Tibial nerve (tissue), 4 donors: ENCODE measurements around the gene USP44. TPM values are rescaled to one million over a fixed set of nuclear protein-coding genes. Genes with fewer than 3 reads are reported as not detected.
A peak's percentile ranks its signal among the peaks of the same experiment; 100 is the strongest.

Source experiments
- DNase-seq, 2 donors: peaks; one replicate each; pipeline ENCODE4 v3.0.0-alpha.2; 2019; ENCODE audit warnings: low spot score in 2 of 2
- H3K27ac ChIP-seq, 4 donors: fragments of 200-600 bp; sonication (generic) in 3 of 4; one replicate each; pipeline ENCODE4 v1.5.1; 2017 to 2019; ENCODE audit warnings: mild to moderate bottlenecking in 1 of 4
- H3K27me3 ChIP-seq, 2 donors: fragments of 200-600 bp; sonication (generic) in 1 of 2; one replicate each; pipeline versions ENCODE4 v1.5.1 to v1.6.0; 2017 to 2019
- H3K36me3 ChIP-seq, 3 donors: fragments of 200-600 bp; sonication (generic); one replicate each; pipeline ENCODE4 v1.5.1; 2018 to 2019
- H3K4me1 ChIP-seq, 4 donors: fragments of 200-600 bp; sonication (generic) in 3 of 4; one replicate each; pipeline ENCODE4 v1.5.1; 2017 to 2019
- H3K4me3 ChIP-seq, 4 donors: fragments of 200-600 bp; sonication (generic) in 3 of 4; one replicate each; pipeline ENCODE4 v1.5.1; 2017 to 2019; ENCODE audit warnings: mild to moderate bottlenecking in 1 of 4, moderate library complexity in 1 of 4
- H3K9me3 ChIP-seq, 4 donors: fragments of 200-600 bp; sonication (generic) in 3 of 4; one replicate each; pipeline ENCODE4 v1.5.1; 2017 to 2019
- EP300 ChIP-seq, 2 donors: sonication (generic); formaldehyde crosslinking; IDR thresholded peaks; one replicate each; pipeline ENCODE4 v1.6.1; 2017; ENCODE audit warnings: antibody characterized with exemption in 2 of 2, mild to moderate bottlenecking in 1 of 2
- POLR2A ChIP-seq, 2 donors: fragments of 450-650 bp; IDR thresholded peaks; one replicate each; pipeline ENCODE4 v1.6.1; 2017; ENCODE audit warnings: antibody characterized with exemption in 2 of 2, mild to moderate bottlenecking in 2 of 2, moderate library complexity in 2 of 2
- WGBS, 2 donors: methylation state at CpG; one replicate each; pipeline ENCODE4 v1.1.5; 2018; 5-methylcytosine and 5-hydroxymethylcytosine counted together
- total RNA-seq, 4 donors: library from RNA; depleted of rRNA; stranded (reverse); fragments of >200 nt; gene quantifications; one replicate each; pipeline ENCODE4 v1.1.0, GENCODE V29; 2016
- TF ChIP-seq, protein P1 (sequence below), 5 experiments: fragments of 200-600 bp in 3 of 5; fragments of 450-650 bp in 2 of 5; sonication (generic) in 3 of 5; IDR thresholded peaks; one replicate each; pipeline ENCODE4 v1.5.1; 2016 to 2019; ENCODE audit warnings: antibody characterized with exemption in 5 of 5, mild to moderate bottlenecking in 3 of 5, moderate library complexity in 2 of 5

USP44 gene
- total RNA-seq, 4 donors from 2014 or later: 9.2 to 25.5 (median 12.3) TPM

DNA sequence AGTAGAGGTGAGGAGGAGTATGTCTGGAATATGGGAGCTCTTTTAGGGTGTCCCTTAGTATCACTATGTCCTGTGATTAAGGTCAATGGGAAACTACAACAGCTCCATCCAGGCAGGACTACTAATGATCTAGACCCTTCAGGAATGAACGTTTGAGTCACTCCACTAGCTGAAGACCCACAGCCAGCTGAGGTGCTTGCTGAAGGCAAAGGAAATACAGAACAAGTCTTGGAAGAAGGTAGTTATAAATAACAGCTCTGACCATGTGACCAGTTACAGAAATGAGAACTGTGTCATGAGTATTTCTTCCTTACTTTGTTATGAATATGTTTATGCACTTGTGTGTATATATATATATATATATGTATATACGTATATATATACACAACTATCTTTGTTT is 40.5 kb upstream of the USP44 start:
- H3K27ac ChIP-seq: no peak overlapping the region
- TF ChIP-seq POLR2A (IDR thresholded peaks at IDR 0.05) (no peak), EP300 (IDR thresholded peaks at IDR 0.05) (no peak)
- TF ChIP-seq, protein P1, sequence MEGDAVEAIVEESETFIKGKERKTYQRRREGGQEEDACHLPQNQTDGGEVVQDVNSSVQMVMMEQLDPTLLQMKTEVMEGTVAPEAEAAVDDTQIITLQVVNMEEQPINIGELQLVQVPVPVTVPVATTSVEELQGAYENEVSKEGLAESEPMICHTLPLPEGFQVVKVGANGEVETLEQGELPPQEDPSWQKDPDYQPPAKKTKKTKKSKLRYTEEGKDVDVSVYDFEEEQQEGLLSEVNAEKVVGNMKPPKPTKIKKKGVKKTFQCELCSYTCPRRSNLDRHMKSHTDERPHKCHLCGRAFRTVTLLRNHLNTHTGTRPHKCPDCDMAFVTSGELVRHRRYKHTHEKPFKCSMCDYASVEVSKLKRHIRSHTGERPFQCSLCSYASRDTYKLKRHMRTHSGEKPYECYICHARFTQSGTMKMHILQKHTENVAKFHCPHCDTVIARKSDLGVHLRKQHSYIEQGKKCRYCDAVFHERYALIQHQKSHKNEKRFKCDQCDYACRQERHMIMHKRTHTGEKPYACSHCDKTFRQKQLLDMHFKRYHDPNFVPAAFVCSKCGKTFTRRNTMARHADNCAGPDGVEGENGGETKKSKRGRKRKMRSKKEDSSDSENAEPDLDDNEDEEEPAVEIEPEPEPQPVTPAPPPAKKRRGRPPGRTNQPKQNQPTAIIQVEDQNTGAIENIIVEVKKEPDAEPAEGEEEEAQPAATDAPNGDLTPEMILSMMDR (IDR thresholded peaks at IDR 0.05): no peak
- H3K4me1 ChIP-seq: no peaks in the 10 kb centered on the region
- no peaks in the 10 kb centered on the region for H3K27me3 ChIP-seq
- no peaks in the 10 kb centered on the region for H3K9me3 ChIP-seq
- no peak overlapping the region for H3K4me3 ChIP-seq
- no peaks in the 10 kb centered on the region for H3K36me3 ChIP-seq
- no peak for DNase-seq
- WGBS, 2 donors: 62 to 75% methylated on average over 2 of the region's 2 CpGs

DNA sequence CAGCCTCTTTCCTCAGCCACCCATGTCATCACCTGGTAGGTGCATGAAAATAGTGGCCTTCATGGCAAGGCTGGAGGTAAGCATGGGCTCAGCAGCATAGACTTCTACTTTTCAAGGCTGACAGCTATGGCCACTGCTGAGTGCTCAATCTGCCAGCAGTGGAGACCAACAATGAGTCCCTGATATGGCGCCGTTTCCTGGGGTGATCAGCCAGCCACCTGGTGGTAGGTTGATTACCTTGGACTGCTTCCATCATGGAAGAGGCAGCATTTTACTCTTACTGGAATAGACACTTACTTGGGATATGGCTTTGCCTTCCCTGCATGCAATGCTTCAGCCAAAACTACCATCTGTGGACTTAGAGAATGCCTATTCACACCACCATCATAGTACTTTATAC is 39.5 kb upstream of the USP44 start:
- 100% methylated on average over 2 of the region's 2 CpGs for WGBS, 2 donors
- Histone ChIP-seq H3K9me3 (no peaks in the 10 kb centered on the region), H3K4me3 (no peak overlapping the region), H3K27ac (no peak overlapping the region), H3K36me3 (no peaks in the 10 kb centered on the region), H3K27me3 (no peaks in the 10 kb centered on the region), H3K4me1 (no peaks in the 10 kb centered on the region)
- DNase-seq: no peak
- TF ChIP-seq, protein P1 (IDR thresholded peaks at IDR 0.05): no peak
- TF ChIP-seq POLR2A (IDR thresholded peaks at IDR 0.05) (no peak), EP300 (IDR thresholded peaks at IDR 0.05) (no peak)

DNA sequence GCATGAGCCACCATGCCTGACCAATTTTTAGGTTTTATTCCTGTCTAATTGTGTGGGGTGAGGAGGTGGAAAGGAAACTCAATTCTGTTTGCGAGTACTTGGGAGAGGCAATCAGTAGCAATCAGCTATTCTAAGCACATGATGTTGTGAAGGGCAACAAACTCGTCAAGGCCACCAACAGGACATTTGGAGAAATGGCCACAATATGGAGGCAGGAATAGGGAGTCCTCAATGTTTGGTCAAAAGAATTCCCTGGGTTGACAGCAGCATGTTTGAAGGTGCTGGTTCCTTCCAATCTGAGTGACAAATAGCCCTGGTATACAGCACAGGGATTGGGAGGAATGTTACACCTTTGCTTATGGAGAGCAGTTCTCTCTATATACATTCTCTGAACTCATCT is 32.7 kb upstream of the USP44 start:
- H3K27ac ChIP-seq: no peak overlapping the region
- no peaks in the 10 kb centered on the region for H3K27me3 ChIP-seq
- no peaks in the 10 kb centered on the region for H3K36me3 ChIP-seq
- TF ChIP-seq, protein P1 (IDR thresholded peaks at IDR 0.05): no peak
- TF ChIP-seq EP300 (IDR thresholded peaks at IDR 0.05): no peak
- TF ChIP-seq POLR2A (IDR thresholded peaks at IDR 0.05): no peak
- DNase-seq: no peak
- 83 to 88% methylated on average over 2 of the region's 2 CpGs for WGBS, 2 donors
- no peaks in the 10 kb centered on the region for H3K4me1 ChIP-seq
- no peaks in the 10 kb centered on the region for H3K9me3 ChIP-seq
- no peak overlapping the region for H3K4me3 ChIP-seq

DNA sequence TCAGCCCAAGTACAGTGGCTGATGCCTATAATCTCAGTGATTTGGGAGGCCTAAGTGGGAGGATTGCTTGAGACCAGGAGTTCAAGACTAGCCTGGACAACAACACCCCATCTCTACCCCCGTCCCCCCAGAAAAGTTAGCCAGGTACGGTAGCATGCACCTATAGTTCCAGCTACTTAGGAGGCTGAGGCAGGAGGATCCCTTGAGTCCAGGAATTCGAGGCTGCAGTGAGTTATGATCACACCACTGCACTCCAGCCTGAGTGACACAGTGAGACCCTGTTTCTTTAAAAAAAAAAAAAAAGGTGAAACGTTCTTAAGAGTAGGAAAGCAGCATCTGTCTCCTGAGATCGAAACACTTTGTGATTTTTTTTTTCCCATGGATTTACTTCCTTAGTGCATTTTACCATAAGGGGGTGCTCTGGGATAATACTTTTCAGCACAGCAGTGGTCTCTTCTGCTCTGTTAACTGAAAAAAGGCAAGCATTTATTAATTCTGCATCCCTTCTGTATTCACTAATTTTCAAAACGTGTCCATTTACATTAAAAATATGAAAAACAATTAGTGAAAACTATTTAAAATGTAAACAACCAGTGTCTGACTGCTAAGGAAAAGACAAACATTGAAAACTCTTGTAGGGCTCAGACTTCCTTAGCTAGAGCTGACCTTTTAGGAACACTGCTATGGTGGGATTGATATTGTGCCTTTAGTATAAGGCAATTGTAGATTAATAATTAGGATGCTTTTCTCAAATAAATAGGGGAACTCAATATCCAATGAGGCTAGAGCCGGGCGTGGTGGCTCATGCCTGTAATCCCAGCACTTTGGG is 31.2 kb upstream of the USP44 start:
- Histone ChIP-seq H3K9me3 (no peaks in the 10 kb centered on the region), H3K36me3 (no peaks in the 10 kb centered on the region), H3K27ac (no peak overlapping the region), H3K27me3 (no peaks in the 10 kb centered on the region), H3K4me1 (no peaks in the 10 kb centered on the region), H3K4me3 (no peak overlapping the region)
- no peak for DNase-seq
- 51 to 52% methylated on average over 8 of the region's 8 CpGs for WGBS, 2 donors
- no peak for TF ChIP-seq EP300 (IDR thresholded peaks at IDR 0.05)
- TF ChIP-seq, protein P1 (IDR thresholded peaks at IDR 0.05): peak; percentile 27 to 68 (median 35)

DNA sequence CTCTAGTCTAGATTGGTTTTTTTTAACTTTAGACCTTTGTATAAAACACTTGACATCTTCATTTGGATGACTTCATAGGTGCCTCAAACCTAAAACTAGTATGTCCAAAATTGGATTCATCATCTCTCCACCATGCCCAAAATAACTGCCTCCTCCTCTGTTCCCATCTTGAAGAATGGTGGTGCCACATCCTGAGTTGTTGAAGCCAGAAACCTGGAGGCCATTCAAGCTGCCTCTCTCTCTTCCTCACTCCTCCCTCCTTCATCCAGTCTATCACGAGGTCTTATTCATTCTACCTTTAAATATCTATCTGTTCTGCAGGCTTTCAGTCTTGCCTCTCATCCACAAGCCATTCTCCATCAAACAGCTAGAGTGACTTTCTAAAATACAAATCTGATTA is 26.5 kb upstream of the USP44 start:
- 73 to 81% methylated on average over 1 of the region's 1 CpG for WGBS, 2 donors
- no peaks in the 10 kb centered on the region for H3K4me1 ChIP-seq
- H3K27me3 ChIP-seq: no peaks in the 10 kb centered on the region
- no peak overlapping the region for H3K4me3 ChIP-seq
- no peaks in the 10 kb centered on the region for H3K36me3 ChIP-seq
- H3K27ac ChIP-seq: no peak overlapping the region
- TF ChIP-seq POLR2A (IDR thresholded peaks at IDR 0.05) (no peak), EP300 (IDR thresholded peaks at IDR 0.05) (no peak)
- TF ChIP-seq, protein P1 (IDR thresholded peaks at IDR 0.05): no peak
- DNase-seq: no peak
- no peaks in the 10 kb centered on the region for H3K9me3 ChIP-seq
